ENCODE results near the gene ADGRA1.
A peak's percentile ranks its signal among the peaks of the same experiment; 100 is the strongest.

The ADGRA1 gene

DNA sequence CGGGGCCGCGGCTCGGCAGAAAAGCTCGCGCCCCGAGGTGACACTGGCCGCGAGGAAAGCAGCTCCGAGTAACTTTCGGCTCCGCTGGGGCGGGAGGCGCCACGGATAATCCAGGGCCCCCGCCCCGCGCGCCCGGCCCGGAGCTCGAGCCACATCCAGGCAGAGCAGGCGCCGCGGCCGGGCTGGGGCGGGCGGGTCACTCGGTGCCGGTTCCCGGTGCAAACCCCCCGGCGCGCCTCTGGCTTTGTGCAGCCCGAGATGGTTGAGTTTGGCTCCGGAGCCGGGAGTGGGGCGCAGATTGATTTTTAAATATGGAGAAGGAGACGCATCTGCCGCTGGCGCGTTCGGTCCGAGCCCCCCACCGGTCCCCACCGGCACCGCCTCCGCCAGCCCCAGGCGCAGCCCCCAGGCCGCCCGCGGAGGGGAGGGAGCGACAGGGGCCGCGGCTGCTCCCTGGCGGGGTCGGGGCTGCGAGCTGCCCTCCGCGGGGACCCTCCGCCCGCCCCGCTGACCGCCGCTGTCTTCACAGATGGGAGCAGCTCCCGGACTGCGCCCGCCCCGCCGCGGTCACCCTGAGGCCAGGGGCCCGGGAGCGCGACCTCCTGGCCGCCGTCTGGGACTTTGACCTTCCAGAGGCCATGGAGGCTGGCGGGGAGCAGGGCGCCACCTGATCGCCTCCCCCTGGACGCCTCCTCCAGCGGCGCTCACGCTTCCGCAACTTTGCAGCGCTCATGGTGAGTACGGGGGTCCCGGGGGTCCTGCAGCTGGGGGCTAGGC lies 643 bp downstream of the ADGRA1 start:
- DNase-seq: no peak
- in situ Hi-C loops (cut with HindIII; ENCODE audit: low pct_ligation_motif_present, low pct_unique_long_range_greater_than_20kb, low sequenced_read_pairs): no loop called here

- no peak for DNase-seq
- in situ Hi-C loops (cut with HindIII; ENCODE audit: low pct_ligation_motif_present, low pct_unique_long_range_greater_than_20kb, low sequenced_read_pairs): no loop called here
Measured at GRCh38 chr10:133088956-133089800, 1.5 kb downstream of the ADGRA1 start.

GRCh38 chr10:133090101-133090500 lies 2.4 kb downstream of the ADGRA1 start:
- in situ Hi-C loops (cut with HindIII; ENCODE audit: low pct_ligation_motif_present, low pct_unique_long_range_greater_than_20kb, low sequenced_read_pairs): no loop called here
- no peak for DNase-seq

DNA sequence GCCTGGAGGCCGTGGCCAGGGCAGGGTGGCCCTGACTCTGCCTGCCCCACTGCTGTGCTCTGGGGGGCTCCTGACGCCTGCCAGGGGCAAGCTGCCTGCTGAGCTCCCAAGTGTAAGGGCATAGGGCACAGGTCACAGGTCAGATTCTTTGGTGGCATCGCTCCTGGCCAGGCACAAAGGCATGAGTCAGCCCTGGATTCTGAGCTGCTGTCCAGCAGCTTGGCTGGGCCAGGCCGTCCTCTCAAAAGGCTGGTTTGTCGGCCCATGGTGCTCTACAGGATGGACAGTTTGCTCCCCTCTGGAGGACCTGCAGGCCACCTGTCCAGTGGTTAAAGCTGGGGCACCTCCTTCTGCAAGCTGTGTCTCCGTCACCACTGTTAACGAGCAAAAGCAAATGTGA lies 2.9 kb downstream of the ADGRA1 start:
- DNase-seq: no peak
- in situ Hi-C loops (cut with HindIII; ENCODE audit: low pct_ligation_motif_present, low pct_unique_long_range_greater_than_20kb, low sequenced_read_pairs): no loop called here

GRCh38 chr10:133091316-133091715 lies 3.6 kb downstream of the ADGRA1 start:
- in situ Hi-C loops (cut with HindIII; ENCODE audit: low pct_ligation_motif_present, low pct_unique_long_range_greater_than_20kb, low sequenced_read_pairs): no loop called here
- DNase-seq: no peak

DNA sequence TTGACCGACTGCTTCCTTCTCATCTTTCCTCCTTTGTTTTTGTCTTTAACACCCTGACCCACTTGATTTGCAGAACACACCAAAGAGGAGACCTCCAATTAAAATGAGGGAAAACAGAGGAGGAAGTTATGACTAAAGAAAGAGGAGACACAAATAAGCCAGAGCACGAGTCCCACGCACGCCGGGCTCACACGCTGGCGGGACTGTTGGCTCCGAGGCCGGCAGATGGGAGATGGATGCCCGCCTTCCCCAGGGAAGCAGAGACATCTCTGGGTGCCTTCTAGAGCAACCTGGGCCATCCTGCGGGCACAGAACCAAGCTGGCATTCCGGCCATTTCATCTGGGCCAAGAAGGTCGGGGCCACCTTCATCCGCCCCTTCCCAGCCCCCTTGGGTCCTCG lies 5.6 kb downstream of the ADGRA1 start:
- DNase-seq: no peak
- in situ Hi-C loops (cut with HindIII; ENCODE audit: low pct_ligation_motif_present, low pct_unique_long_range_greater_than_20kb, low sequenced_read_pairs): no loop called here

- in situ Hi-C loops (cut with HindIII; ENCODE audit: low pct_ligation_motif_present, low pct_unique_long_range_greater_than_20kb, low sequenced_read_pairs): no loop called here
- DNase-seq: no peak
Measured at GRCh38 chr10:133094286-133094685, 6.6 kb downstream of the ADGRA1 start.

- no peak for DNase-seq
- in situ Hi-C loops (cut with HindIII; ENCODE audit: low pct_ligation_motif_present, low pct_unique_long_range_greater_than_20kb, low sequenced_read_pairs): no loop called here
Measured at GRCh38 chr10:133094866-133095265, 7.1 kb downstream of the ADGRA1 start.

GRCh38 chr10:133095586-133095985 lies 7.9 kb downstream of the ADGRA1 start:
- in situ Hi-C loops (cut with HindIII; ENCODE audit: low pct_ligation_motif_present, low pct_unique_long_range_greater_than_20kb, low sequenced_read_pairs): no loop called here
- no peak for DNase-seq

DNA sequence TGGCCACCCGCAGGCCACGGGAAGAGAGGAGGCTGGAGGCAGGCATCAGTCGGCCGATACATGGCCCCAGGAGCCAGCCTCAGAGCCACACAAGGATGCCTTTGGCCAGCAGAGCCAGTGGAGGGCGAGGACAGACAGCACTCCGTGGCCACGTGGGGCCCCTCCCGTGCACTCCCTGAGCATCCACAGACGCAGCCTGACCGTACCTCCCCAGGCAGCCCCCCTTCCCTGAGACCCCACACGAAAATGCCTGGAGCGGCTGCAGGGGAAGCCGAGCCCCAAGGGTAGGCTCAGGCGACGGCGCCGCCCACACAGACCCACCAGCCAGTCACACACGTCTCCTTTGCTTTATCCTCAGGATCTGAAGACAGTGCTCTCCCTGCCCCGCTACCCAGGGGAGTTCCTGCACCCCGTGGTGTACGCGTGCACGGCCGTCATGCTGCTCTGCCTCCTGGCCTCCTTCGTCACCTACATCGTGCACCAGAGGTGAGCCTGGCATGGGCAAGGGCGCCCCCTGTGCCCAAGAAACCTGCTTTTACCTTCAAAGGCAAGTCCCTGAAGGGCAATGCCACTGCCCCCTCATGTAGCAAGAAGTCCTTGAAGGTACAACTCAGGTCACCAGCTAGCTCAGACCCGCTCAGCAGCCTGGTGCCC lies 9.0 kb downstream of the ADGRA1 start:
- in situ Hi-C loops (cut with HindIII; ENCODE audit: low pct_ligation_motif_present, low pct_unique_long_range_greater_than_20kb, low sequenced_read_pairs): no loop called here
- DNase-seq: peak; percentile 35

GRCh38 chr10:133097418-133097817 lies 9.7 kb downstream of the ADGRA1 start:
- DNase-seq: no peak
- in situ Hi-C loops (cut with HindIII; ENCODE audit: low pct_ligation_motif_present, low pct_unique_long_range_greater_than_20kb, low sequenced_read_pairs): no loop called here

DNA sequence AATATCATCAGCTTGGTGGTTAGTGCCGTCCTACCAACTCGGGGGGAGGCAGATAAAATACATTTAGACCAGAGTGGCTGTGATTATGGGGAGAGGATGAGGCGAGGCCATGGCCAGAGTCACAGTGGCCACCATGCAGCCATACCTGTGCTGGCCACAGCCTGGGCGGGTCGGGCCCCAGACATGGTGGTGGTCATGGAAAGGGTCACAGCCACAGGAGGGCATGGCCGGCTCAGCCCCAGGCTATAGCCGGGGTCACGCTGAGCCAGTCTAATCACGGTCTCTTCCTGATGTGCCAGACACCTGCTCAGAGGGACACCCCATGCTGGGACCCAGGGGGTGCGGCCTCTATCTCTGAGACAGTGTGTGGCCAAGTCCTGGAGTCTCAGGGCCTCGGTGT lies 10.2 kb downstream of the ADGRA1 start:
- in situ Hi-C loops (cut with HindIII; ENCODE audit: low pct_ligation_motif_present, low pct_unique_long_range_greater_than_20kb, low sequenced_read_pairs): no loop called here
- DNase-seq: no peak

- no peak for DNase-seq
- in situ Hi-C loops (cut with HindIII; ENCODE audit: low pct_ligation_motif_present, low pct_unique_long_range_greater_than_20kb, low sequenced_read_pairs): no loop called here
Measured at GRCh38 chr10:133098426-133099124, 10.9 kb downstream of the ADGRA1 start.

DNA sequence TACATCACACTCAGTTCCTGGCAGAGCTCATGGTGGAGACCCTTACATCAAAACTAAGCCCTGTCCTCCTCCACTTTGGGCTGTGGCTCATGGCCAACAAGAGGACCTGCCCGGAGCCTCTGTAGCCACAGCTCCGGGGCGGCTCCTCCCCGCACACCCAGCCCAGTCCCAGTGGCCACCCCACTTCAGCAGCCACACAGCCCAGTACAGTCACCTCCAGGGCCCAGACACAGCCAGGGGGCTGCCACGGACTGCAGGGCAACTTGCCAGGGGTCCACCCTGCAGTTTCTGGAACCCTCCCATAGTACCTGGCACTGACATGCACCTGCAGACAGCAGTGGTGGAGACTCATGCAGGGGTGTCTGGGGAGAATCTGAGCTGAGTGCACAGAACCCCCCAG lies 11.8 kb downstream of the ADGRA1 start:
- in situ Hi-C loops (cut with HindIII; ENCODE audit: low pct_ligation_motif_present, low pct_unique_long_range_greater_than_20kb, low sequenced_read_pairs): no loop called here
- DNase-seq: no peak

- in situ Hi-C loops (cut with HindIII; ENCODE audit: low pct_ligation_motif_present, low pct_unique_long_range_greater_than_20kb, low sequenced_read_pairs): no loop called here
Measured at GRCh38 chr10:133100186-133100585, 12.5 kb downstream of the ADGRA1 start.

GRCh38 chr10:133100706-133101415 lies 13.1 kb downstream of the ADGRA1 start:
- DNase-seq: no peak
- in situ Hi-C loops (cut with HindIII; ENCODE audit: low pct_ligation_motif_present, low pct_unique_long_range_greater_than_20kb, low sequenced_read_pairs): no loop called here

More at GRCh38 chr10:133100186-133100585, 12.5 kb downstream of the ADGRA1 start:
- no peak for DNase-seq

DNA sequence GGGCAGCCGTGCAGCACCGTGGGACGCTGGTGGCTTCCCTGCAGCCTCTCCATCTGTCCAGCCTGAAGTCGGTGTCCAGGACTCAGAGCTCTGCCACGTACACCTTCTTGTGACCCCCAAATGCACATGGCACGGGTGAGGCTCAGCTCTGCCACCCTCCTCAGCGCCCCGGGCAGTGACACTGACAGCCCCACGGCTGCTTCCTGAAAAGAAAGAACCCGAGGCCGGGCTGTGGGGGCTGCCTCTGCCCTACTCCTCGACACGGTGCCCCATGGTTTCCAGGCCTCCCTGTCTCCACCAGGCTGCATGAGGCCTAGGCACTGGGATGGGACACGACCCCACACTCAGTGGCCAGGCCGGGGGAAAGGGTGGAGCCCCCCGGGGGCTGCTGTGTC lies 13.7 kb downstream of the ADGRA1 start:
- DNase-seq: no peak
- in situ Hi-C loops (cut with HindIII; ENCODE audit: low pct_ligation_motif_present, low pct_unique_long_range_greater_than_20kb, low sequenced_read_pairs): no loop called here

- no peak for DNase-seq
- in situ Hi-C loops (cut with HindIII; ENCODE audit: low pct_ligation_motif_present, low pct_unique_long_range_greater_than_20kb, low sequenced_read_pairs): no loop called here
Measured at GRCh38 chr10:133102415-133103095, 14.8 kb downstream of the ADGRA1 start.
